Muscle of back (tissue), 11 donors: ENCODE measurements around the gene PTP4A2. TPM values are rescaled to one million over a fixed set of nuclear protein-coding genes. Genes with fewer than 3 reads are reported as not detected.
"Not testable (repeated sequence)": the region's sequence is repeated elsewhere in the genome, so short reads cannot be mapped to it uniquely, and the experiment has no call there.

Experiments used
- DNase-seq, 3 donors: peaks; one replicate each; pipeline versions ENCODE4 v3.0.0 to v3.0.0-alpha.2; 2013
- polyA plus RNA-seq, 10 donors: library from polyadenylated mRNA; unstranded; fragments of 120-200 nt; gene quantifications; one replicate each; pipeline ENCODE4 v1.2.1, GENCODE V29; 2013; ENCODE audit not compliant: insufficient read length in 10 of 10

The PTP4A2 gene
- polyA plus RNA-seq, 10 donors: 189 to 256 (median 231) TPM

DNA sequence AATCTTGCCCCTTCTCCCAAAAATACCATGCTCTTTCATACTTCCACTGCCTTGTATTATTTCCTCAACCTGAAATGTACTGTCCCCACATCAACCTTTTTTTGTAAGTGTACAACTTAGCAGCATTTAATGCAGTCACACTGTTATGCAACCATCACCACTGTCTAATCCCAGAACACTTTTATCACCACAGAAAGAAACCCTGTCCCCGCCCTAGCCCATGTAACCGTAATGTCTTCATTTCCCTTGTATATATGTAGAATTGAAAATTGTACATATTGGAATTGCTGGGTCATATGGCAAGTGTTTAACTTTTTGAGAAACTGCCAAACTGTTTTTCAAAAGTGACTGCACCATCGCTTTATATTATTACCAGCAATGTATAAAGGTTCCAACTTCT lies 37.4 kb downstream of the PTP4A2 start:
- DNase-seq: no peak

DNA sequence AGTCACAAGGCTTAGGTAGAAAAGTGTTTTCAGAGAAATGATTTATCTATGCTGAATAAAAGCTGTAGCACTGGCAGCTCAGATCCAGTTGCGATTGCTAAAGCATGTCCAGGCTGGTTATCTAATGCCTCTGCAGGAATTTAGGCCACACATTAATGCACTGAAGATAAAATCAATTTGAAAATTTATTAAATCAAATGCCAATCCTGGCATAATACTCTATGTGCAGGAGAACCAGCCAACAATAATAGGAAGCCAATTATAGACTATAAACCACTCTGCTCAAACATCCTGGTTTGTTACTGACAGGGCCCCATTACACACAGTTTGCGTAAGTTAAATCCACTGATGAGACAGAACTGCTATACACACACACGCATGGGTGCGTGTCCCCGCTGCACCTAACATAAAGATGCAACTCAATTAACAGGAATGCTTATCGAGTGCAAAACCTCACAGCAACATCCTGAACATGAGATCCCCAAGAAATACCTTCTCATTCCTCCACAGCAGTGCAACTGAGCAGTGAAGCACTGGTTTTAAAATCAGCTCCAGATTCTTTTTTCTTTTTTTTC lies 40.6 kb downstream of the PTP4A2 start:
- no peak for DNase-seq

DNA sequence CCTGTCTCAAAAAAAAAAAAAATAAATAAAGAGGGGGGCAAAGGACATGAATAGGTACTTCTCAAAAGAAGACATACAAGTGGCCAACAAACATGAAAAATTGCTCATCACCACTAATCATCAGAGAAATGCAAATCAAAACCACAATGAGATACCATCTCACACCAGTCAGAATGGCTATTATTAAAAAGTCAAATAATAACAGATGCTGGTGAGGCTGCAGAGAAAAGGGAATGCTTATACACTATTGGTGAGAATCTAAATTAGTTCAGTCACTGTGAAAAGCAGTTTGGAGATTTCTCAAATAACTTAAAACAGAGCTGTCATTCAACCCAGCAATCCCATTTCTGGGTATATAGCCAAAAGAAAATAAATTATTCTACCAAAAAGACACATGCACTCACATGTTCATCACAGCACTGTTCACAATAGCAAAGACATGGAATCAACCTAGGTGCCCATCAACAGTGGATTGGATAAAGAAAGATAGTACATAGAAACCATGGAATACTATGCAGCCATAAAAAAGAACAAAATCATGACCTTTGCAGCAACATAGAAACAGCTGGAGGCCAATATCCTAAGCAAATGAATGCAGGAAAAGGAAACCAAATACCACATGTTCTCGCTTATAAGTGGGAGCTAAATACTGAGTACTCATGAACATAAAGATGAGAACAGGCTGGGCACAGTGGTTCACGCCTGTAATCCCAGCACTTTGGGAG lies 42.5 kb downstream of the PTP4A2 start:
- DNase-seq: not testable (repeated sequence)

DNA sequence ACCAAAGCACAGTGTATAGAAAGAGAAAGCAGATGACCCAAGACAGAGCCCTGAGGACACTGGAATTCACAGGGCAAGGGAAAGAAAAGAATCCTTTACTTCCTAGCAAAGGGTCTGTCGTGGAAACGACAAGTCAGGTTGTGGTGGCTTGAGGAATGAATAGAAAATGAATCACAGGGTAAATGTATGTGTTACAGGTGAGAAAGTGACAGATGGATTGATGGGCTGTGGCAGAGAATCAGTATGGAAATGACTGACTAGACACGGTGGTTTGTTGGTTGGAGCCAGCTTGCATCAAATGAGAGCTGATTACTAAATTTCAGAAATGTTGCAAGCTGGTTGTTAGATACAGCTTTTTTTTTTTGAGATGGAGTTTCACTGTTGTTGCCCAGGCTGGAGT lies 46.9 kb downstream of the PTP4A2 start:
- no peak for DNase-seq

DNA sequence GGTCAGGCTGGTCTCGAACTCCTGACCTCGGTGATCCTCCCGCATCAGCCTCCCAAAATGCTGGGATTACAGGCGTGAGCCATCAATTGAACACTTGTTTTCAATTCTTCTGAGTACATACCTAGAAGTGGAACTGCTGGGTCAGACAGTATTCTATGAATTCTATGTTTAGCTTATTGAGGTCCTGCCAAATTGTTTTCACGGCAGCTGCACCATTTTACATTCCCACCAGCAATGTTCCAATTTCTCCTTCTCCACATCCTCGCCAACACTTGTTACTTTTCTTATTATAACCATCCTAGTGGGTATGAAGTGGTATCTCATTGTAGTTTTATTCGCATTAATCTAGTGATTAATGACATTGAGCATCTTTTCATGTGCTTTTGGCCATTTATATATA lies 49.9 kb downstream of the PTP4A2 start:
- DNase-seq: no peak

DNA sequence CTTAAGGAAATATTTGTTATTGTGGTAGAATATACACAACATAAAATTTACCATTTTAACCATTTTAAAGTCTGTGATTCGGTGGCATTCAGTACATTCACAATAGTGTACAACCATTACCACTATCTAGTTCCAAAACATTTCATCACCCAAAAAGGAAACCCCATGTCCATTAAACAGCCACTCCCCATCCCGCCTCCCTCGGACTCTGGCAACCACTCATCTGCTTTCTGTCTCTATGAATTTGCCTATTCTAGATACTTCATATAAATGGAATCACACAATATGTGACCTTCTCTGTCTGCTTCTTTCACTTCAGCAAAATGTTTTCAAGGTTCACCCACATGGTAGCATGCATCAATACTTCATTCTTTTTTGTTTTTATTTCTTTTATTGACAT lies 51.3 kb downstream of the PTP4A2 start:
- no peak for DNase-seq

DNA sequence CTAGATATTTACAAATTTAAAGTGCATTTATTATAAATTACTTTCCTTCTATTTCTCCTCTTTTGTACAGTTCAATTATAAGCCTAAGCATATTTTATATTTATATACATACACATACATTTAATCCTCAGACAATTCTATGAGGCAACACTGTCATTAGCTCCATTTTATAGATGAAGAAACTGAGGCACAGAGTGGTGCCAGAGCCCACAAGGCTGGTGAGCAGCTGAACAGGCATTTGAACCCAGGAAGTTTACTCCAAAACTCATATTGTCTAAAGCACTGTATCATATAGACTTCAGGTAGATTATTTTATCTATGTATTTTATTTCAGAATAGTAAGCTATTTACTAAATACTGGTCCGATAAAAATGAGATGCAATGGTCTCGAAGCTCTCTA lies 52.3 kb downstream of the PTP4A2 start:
- no peak for DNase-seq

DNA sequence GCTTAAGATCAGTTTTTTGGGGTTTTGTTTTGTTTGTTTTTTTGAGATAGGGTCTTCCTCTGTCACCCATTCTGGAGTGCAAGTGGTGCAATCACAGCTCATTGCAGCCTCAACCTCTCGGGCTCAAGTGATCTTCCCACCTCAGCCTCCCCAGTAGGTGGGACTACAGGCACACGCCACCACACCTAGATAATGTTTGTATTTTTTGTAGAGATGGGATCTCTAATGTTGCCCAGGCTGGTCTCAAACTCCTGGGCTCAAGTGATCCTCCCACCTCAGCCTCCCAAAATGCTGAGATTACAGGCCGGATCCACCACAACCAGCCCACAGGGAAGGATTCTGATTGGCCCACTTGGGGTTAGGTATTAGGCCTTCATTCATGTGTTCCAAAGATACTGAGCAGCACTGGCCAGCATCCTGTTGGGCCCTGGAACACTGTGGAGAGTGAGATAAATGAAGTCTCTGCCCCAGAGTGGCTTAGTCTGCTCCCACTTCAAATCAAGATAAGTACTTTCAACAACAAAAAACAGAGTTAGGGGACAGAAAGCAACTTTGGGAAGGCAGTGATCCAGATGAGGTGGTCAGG lies 54.7 kb downstream of the PTP4A2 start:
- no peak for DNase-seq

DNA sequence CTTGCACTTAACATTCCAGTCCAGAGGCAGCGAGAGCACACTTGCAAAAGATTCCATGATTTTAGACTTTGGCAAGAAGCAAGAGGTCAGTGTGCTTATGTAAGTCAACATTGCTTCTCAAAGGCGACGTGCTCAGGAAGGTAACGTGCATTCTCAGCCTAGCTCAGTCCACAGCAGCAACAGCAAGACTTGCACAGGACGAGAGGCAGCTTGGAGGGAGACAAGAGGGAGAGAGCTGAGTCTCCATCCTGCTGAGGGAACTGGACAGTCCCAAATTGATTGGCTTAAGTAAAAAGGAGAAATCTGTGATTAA lies 56.5 kb downstream of the PTP4A2 start:
- DNase-seq: peak in 1 of 3 donors; percentile 13

DNA sequence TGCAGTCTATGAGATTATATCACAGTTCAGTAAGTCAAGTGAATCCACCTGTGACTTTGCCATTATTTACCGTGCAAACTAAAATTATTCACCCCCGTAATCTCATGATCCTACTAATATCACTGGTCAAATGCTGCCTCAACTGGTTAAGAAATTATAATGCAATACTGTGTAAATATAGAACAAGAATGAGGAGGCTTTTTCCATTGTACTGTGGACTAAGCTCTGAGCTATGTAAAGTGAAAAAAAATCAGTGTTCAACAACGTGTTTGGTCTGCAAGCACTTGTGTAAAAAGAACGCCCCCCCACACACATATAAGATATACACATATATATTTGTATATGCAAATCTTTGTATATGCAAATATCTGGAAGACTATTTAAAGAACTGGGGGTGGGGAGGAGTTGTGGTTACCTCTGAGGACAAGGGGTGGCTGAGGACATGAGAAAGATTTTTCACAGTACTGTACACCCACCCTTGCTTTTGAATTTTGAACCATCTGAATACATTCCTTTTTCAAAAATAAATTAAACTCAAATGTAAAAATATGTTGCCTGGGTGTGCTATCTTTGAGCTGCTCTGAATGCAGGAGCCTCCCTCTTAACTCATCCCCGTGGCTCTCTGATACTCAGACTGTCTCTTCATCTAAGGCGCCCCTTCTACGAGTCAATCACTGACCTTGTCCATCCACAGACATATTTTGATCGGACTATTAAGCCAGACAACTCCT lies 57.0 kb downstream of the PTP4A2 start:
- DNase-seq: no peak

DNA sequence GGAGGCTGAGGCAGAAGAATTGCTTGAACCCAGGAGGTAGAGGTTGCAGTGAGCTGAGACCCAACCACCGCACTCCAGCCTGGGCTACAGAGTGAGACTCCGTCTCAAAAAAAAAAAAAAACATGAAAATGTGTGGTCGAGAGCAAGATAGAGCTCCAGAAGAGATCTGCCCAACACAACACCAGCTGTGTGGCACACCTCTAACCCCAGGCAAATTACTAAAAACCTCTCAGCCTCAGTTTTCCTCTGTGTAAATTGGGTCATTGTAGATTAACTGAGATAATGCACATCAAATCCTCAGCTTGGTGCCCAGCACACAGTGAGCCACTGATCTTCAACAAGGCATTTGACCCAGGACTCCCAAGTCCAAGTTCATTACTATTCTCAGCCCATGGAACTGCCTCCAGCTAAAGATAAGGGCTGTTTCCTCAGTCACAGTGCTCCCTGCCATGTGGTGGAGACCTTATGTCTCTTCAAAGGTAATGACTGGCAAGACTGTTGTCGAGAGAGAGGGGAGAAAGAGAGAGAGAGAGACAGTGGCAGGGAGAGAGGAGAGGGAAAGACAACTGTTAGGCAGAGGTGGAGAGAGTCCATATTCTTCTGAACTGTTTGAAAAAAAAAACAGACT lies 58.1 kb downstream of the PTP4A2 start:
- DNase-seq: no peak

DNA sequence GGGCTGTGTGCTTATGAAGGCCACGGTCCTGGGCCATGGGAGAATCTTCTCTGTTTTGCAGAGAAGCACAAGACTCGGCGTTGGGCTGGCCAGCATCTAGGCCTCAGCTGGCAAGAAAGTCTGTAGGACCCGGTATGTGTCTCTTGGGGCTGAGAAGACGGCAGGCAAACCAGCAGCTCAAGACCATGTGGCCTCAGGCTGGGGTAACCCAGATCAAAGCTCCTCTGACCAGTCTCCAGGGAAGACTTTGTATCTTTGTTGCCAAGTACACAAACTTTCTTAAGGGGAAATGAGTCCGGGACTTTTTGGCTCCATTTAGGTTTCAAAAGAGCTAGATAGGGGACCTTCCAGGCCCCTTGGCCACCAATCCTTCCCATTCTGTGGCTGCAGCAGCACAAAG lies 60.1 kb downstream of the PTP4A2 start:
- no peak for DNase-seq

DNA sequence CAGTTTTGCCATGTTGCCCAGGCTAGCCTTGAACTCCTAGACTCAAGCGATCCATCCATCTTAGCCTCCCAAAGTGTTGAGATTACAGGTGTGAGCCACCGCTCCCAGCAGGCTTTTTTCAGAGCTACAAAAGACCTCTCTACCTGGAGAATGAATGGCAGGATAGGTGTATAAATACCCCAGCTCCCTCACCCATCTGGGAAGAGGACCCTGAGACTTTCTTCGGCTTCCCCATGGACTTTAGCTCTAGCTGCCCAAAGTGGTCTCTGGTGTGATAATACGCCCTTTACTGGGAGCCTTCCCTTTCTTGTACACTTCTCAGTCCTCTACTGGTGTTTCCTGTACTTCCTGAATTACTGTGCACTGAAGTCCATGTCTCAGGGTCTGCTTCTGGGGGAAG lies 60.6 kb downstream of the PTP4A2 start:
- DNase-seq: no peak

DNA sequence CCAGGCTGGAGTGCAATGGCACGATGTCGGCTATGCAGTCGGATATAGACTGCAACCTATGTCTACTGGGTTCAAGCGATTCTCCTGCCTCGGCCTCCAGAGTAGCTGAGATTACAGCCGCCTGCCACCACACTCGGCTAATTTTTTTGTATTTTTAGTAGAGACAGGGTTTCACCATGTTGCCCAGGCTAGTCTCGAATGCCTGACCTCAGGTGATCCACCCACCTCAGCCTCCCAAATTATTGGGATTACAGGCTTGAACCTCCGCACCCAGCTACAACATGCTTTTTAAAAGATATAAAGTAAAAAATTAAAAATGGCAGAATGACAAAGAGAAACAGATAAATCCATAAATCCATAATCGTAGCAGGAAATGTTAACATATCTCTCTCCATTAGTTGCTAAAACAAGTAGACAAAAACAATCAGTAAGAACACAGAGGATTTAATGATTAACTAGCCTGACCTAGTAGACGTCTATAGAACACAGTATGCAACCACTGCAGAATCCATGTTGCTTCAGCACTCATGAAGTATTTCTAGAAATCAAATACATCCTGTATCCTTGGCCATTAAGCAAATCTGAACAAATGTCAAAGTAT lies 62.4 kb downstream of the PTP4A2 start:
- DNase-seq: no peak

DNA sequence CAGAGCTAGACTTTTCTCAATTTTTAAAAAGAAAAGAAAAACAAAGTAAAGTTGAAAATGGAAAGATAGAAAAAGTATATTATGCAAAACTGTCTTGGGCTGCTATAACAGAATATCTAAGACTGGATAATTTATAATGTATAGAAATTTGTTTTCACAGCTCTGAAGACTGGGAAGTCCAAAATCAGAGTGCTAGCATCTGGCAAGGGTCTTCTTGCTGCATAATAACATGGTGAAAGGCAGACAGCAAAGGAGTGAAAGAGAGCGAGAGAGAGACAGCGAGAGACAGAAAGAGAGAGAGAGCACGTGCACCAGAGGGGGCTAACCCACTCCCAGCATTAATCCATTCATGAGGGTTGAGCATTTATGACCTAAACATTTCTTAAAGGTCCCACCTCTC lies 63.2 kb downstream of the PTP4A2 start:
- no peak for DNase-seq

DNA sequence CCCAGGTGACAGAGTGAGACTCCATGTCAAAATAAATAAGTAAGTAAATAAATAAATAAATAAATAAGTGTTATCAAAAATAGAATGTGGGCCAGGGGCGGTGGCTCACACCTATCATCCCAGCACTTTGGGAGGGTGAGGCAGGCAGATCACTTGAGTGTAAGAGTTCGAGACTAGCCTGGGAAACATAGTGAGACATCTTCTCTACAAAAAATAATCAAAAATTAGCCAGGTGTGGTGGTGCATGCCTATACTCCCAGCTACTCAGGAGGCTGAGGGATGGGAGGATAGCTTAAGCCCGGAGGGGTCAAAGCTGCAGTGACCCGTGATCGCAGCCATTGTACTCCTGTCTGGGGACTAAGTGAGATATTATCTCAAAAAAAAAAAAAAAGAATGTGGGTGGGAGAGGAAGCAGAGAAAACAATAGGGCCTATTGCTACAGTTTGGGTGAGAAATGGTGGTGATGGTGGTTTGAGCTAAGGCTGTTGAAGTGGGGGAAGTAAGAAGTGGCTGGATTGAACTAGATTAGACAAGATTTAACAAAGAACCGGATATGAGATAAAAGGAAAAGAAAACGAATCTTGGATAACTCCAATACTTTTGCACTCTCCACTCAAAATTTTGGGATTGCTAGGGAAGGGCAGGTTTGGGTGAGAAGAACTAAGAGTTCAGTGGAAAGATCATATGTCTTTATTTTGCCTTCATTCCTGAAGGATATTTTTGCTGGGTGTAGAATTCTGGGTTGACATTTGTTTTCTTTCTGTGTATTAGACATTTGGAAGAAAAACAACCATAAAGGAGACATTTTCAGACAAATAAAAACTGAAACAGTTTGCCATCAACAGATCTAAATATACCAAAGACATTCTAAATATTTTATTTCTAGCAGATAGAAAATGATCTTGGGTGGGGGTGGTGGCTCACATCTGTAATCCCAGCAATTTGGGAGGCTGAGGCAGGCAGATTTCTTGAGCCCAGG lies 65.2 kb downstream of the PTP4A2 start:
- DNase-seq: no peak

DNA sequence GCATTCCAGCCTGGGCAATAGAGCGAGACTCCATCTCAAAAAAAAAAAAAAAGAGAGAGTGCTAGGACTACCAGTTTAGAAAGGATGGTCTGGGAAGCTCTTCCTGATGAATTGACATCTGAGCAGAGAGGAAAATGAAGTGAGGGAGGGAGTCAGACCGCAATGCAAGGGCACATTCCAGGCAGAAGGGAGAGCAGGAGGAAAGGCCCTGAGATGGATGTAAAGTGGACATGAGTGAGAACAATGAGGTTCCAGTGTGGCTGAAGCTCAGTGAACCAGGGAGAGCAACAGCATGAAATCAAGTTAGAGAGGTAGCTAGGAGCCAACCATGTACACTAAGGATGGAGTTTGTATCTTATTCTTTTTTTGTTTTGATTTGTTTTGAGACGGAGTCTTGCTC lies 66.5 kb downstream of the PTP4A2 start:
- no peak for DNase-seq

DNA sequence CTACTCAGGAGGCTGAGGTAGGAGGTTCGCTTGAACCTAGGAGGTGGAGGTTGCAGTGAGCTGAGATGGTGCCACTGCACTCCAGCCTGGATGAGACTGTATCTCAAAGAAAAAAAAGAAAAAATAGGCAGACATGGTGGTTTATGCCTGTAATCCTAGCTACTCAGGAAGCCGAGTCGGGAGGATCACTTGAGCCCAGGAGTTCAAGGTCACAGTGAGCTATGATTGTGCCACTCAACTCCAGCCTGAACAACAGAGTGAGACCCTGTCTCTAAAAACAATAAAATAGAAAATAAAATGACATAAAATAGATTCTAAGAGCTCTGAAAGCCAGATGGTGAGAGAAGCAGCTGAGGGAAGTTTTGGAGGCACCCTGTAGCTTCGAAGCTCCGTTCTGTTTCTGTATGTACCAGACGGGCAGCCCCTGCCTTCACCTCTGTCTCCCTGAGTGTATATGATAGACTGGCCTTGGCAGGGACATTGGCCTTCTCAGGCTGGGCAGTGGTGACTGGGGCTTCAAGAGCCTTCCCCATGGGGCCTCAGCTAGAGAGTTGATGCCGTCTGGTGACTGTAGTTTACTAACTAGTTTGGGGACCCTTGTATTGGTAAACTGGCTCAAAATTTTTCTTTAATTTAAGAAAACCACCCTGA lies 68.0 kb downstream of the PTP4A2 start:
- no peak for DNase-seq

DNA sequence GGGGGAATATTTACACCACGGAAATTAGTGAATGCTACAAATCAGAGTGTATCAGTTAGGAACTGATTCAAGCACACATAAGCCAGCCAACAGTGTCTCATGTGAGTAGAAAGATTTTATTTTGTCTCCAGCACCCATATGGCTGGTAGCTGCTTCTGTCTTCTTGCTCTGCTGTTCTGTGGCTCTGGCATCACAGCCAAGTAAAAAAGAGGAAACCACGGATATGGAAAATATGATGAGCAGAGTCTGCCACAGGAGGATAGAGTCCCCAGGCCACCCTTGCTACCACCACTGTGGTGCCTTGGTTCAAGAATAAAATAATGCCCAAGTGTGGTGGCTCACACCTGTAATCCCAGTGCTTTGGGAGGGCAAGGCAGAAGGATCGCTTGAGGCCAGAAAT lies 68.7 kb downstream of the PTP4A2 start:
- peak in 1 of 3 donors; percentile 15 for DNase-seq

DNA sequence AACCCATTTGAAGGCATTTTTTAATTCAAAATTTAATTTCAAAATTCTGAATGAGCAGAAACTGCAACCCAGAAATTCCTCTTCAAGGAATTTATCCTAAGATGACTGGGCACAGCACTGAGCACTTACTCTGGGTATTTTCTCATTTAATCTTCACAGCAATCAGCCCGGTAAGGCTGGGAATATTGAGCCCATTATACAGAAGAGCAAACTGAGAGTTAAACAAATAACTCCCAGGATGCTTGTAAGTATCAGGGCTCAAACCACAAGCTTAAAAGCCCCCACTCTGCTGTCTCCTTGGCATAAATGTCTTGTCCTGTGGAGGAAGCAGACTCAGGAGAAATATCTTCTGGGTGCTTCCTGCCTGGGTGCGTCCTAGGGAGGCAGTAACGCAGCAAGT lies 69.3 kb downstream of the PTP4A2 start:
- DNase-seq: no peak
